KMS-11 (cell line): ENCODE results near the gene CRISPLD2.

Experiments
- H2AFZ ChIP-seq: fragments of 200-600 bp; sonication (generic); 2 replicates; pipeline ENCODE4 v1.6.1; 2016; ENCODE audit warnings: antibody characterized with exemption, mixed run types, low read depth
- H3K27ac ChIP-seq: fragments of 200-600 bp; sonication (generic); 2 replicates; pipeline ENCODE4 v1.6.1; 2016; ENCODE audit warnings: mild to moderate bottlenecking, mixed run types
- H3K27me3 ChIP-seq: fragments of 200-600 bp; sonication (generic); 2 replicates; pipeline ENCODE4 v1.6.1; 2017; ENCODE audit warnings: mild to moderate bottlenecking, low read depth, mixed run types, moderate library complexity; ENCODE audit not compliant: insufficient read depth
- H3K36me3 ChIP-seq: fragments of 200-600 bp; sonication (generic); 2 replicates; pipeline ENCODE4 v1.6.1; 2017; ENCODE audit warnings: mild to moderate bottlenecking, mixed run types; ENCODE audit not compliant: insufficient read depth
- H3K4me1 ChIP-seq: fragments of 200-600 bp; sonication (generic); 2 replicates; pipeline ENCODE4 v1.6.1; 2016; ENCODE audit warnings: mild to moderate bottlenecking, low read depth, mixed run types; ENCODE audit not compliant: poor library complexity, severe bottlenecking
- H3K4me2 ChIP-seq: fragments of 200-600 bp; sonication (generic); 2 replicates; pipeline ENCODE4 v1.7.0; 2016; ENCODE audit warnings: mild to moderate bottlenecking, mixed run types
- H3K4me3 ChIP-seq: fragments of 200-600 bp; sonication (generic); IDR thresholded peaks from 2 replicates; pipeline ENCODE4 v1.6.1; 2017; ENCODE audit warnings: low read depth, low read length, mixed read lengths; ENCODE audit not compliant: insufficient read depth
- H3K79me2 ChIP-seq: fragments of 200-600 bp; sonication (generic); 2 replicates; pipeline ENCODE4 v1.6.1; 2016; ENCODE audit warnings: low read depth, mixed run types; ENCODE audit not compliant: insufficient read depth
- H3K9ac ChIP-seq: fragments of 200-600 bp; sonication (generic); 2 replicates; pipeline ENCODE4 v1.6.1; 2016; ENCODE audit warnings: mild to moderate bottlenecking, mixed run types
- H4K20me1 ChIP-seq: fragments of 200-600 bp; sonication (generic); 2 replicates; pipeline ENCODE4 v1.6.1; 2016; ENCODE audit warnings: mild to moderate bottlenecking, mixed run types; ENCODE audit not compliant: insufficient read depth
- CTCF ChIP-seq: fragments of 200-600 bp; sonication (generic); conservative IDR thresholded peaks from 2 replicates; pipeline ENCODE4 v1.6.1; 2017; ENCODE audit warnings: low read depth, mild to moderate bottlenecking, antibody characterized with exemption, low read length, moderate library complexity, mixed read lengths

CRISPLD2 gene

GRCh38 chr16:84847564-84848355, 28.0 kb downstream of the CRISPLD2 start:
- H3K4me3 ChIP-seq, result no peak overlapping the region
- H3K79me2 ChIP-seq, result no peaks in the 10 kb centered on the region
- H3K4me2 ChIP-seq, result no peak overlapping the region
- H3K4me1 ChIP-seq, result no peaks in the 10 kb centered on the region
- H3K9ac ChIP-seq, result no peak overlapping the region
- H4K20me1 ChIP-seq, result no peaks in the 10 kb centered on the region
- H3K27ac ChIP-seq, result no peak overlapping the region
- no peaks in the 10 kb centered on the region for H3K36me3 ChIP-seq
- no peak overlapping the region for H2AFZ ChIP-seq
- TF ChIP-seq CTCF, result no peak
- peaks cover 80% of the 10 kb centered on the region for H3K27me3 ChIP-seq

GRCh38 chr16:84848986-84849634, 29.3 kb downstream of the CRISPLD2 start:
- TF ChIP-seq CTCF, result no peak
- no peaks in the 10 kb centered on the region for H4K20me1 ChIP-seq
- H2AFZ ChIP-seq, result no peak overlapping the region
- H3K36me3 ChIP-seq, result no peaks in the 10 kb centered on the region
- H3K4me3 ChIP-seq, result no peak overlapping the region
- no peaks in the 10 kb centered on the region for H3K4me1 ChIP-seq
- no peak overlapping the region for H3K4me2 ChIP-seq
- H3K9ac ChIP-seq, result no peak overlapping the region
- H3K27ac ChIP-seq, result no peak overlapping the region
- no peaks in the 10 kb centered on the region for H3K79me2 ChIP-seq
- peaks cover 78% of the 10 kb centered on the region for H3K27me3 ChIP-seq

- no peaks in the 10 kb centered on the region for H3K36me3 ChIP-seq
Observed at GRCh38 chr16:84849751-84850150, 30.0 kb downstream of the CRISPLD2 start.

GRCh38 chr16:84850714-84851113, 30.9 kb downstream of the CRISPLD2 start:
- TF ChIP-seq CTCF, result no peak
- Histone ChIP-seq H4K20me1 (no peaks in the 10 kb centered on the region), H2AFZ (no peak overlapping the region), H3K27me3 (peaks cover 77% of the 10 kb centered on the region), H3K4me3 (no peak overlapping the region), H3K36me3 (no peaks in the 10 kb centered on the region), H3K4me1 (no peaks in the 10 kb centered on the region), H3K4me2 (no peak overlapping the region), H3K9ac (no peak overlapping the region), H3K79me2 (no peaks in the 10 kb centered on the region), H3K27ac (no peak overlapping the region)

More at GRCh38 chr16:84849751-84850150, 30.0 kb downstream of the CRISPLD2 start:
- H2AFZ ChIP-seq, result no peak overlapping the region
- H3K27ac ChIP-seq, result no peak overlapping the region
- H3K79me2 ChIP-seq, result no peaks in the 10 kb centered on the region
- no peaks in the 10 kb centered on the region for H3K4me1 ChIP-seq
- no peak overlapping the region for H3K9ac ChIP-seq
- H3K4me2 ChIP-seq, result no peak overlapping the region
- no peak overlapping the region for H3K4me3 ChIP-seq
- H3K27me3 ChIP-seq, result peaks cover 78% of the 10 kb centered on the region
- H4K20me1 ChIP-seq, result no peaks in the 10 kb centered on the region
- no peak for TF ChIP-seq CTCF
